Osteoblast (primary cell): Measurements from ENCODE around the gene TPSB2. TPM values are rescaled to one million over a fixed set of nuclear protein-coding genes. Genes with fewer than 3 reads are reported as not detected.
"Not testable (repeated sequence)": the region's sequence is repeated elsewhere in the genome, so short reads cannot be mapped to it uniquely, and the experiment has no call there.

Experiments used
- DNase-seq: peaks from one replicate; pipeline ENCODE4 v3.0.0; 2011; ENCODE audit warnings: low spot score, mixed read lengths; ENCODE audit not compliant: insufficient read length; ENCODE audit errors: missing footprints
- H2AFZ ChIP-seq: 2 replicates; pipeline ENCODE4 v1.6.0; 2011; ENCODE audit warnings: mild to moderate bottlenecking, low read length
- H3K27ac ChIP-seq: 2 replicates; pipeline ENCODE4 v1.5.1; 2011; ENCODE audit warnings: mild to moderate bottlenecking, low read depth, low read length, moderate library complexity
- H3K27me3 ChIP-seq: 2 replicates; pipeline ENCODE4 v1.6.0; 2012; ENCODE audit warnings: mild to moderate bottlenecking, control low read depth, inconsistent platforms, low read length, moderate library complexity; ENCODE audit not compliant: insufficient read depth
- H3K36me3 ChIP-seq: 2 replicates; pipeline ENCODE4 v1.5.1; 2011; ENCODE audit warnings: mild to moderate bottlenecking, low read length, control low read depth, moderate library complexity; ENCODE audit not compliant: insufficient read depth
- H3K4me1 ChIP-seq: 2 replicates; pipeline ENCODE4 v1.5.1; 2011; ENCODE audit warnings: mild to moderate bottlenecking, low read length, control low read depth, moderate library complexity; ENCODE audit not compliant: insufficient read depth
- H3K4me2 ChIP-seq: 2 replicates; pipeline ENCODE4 v1.6.0; 2011; ENCODE audit warnings: mild to moderate bottlenecking, low read length; ENCODE audit not compliant: insufficient read depth
- H3K4me3 ChIP-seq: fragments of 200-600 bp; sonication (generic); 3 replicates; pipeline ENCODE4 v1.5.1; 2012; ENCODE audit warnings: mild to moderate bottlenecking, low read length, inconsistent platforms; ENCODE audit not compliant: insufficient read depth
- H3K79me2 ChIP-seq: 2 replicates; pipeline ENCODE4 v1.6.0; 2012; ENCODE audit warnings: mild to moderate bottlenecking, low read length, control low read depth, inconsistent platforms; ENCODE audit not compliant: insufficient read depth
- H3K9me3 ChIP-seq: 2 replicates; pipeline ENCODE4 v1.5.1; 2011; ENCODE audit warnings: low read depth, low read length, control low read depth
- H4K20me1 ChIP-seq: 2 replicates; pipeline ENCODE4 v1.6.0; 2012; ENCODE audit warnings: mild to moderate bottlenecking, low read length, control low read depth; ENCODE audit not compliant: insufficient read depth
- total RNA-seq: library from RNA; depleted of rRNA; stranded (reverse); fragments of >200 nt; gene quantifications from 2 replicates; pipeline ENCODE4 v1.2.3, GENCODE V29; 2012
- TF ChIP-seq, protein P1 (sequence below): IDR thresholded peaks from 2 replicates; pipeline ENCODE4 v1.5.1; 2011; ENCODE audit warnings: mild to moderate bottlenecking, low read depth, low read length, moderate library complexity; ENCODE audit errors: extremely low read depth

Gene TPSB2
- total RNA-seq, 1 donor: not detected

DNA sequence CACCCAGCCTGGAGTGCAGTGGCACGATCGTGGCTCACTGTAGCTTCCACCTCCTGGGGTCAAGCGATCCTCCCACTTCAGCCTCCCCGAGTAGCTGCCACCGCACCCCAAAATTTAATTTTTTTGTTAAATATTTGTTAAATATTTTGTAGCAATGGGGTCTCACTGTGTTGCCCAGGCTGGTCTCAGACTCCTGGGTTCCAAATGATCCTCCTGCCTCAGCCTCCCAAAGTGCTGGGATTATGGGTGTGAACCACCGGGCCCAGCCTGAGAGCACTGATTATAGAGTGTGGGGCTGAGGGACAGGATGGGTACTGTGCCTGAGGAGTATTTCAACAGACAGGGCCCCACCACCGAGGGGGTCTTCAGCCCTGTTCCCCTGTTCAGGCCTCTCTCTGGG is 40.5 kb downstream of the TPSB2 start:
- no peaks in the 10 kb centered on the region for H3K79me2 ChIP-seq
- H3K27ac ChIP-seq: no peak overlapping the region
- no peaks in the 10 kb centered on the region for H3K36me3 ChIP-seq
- TF ChIP-seq, protein P1, sequence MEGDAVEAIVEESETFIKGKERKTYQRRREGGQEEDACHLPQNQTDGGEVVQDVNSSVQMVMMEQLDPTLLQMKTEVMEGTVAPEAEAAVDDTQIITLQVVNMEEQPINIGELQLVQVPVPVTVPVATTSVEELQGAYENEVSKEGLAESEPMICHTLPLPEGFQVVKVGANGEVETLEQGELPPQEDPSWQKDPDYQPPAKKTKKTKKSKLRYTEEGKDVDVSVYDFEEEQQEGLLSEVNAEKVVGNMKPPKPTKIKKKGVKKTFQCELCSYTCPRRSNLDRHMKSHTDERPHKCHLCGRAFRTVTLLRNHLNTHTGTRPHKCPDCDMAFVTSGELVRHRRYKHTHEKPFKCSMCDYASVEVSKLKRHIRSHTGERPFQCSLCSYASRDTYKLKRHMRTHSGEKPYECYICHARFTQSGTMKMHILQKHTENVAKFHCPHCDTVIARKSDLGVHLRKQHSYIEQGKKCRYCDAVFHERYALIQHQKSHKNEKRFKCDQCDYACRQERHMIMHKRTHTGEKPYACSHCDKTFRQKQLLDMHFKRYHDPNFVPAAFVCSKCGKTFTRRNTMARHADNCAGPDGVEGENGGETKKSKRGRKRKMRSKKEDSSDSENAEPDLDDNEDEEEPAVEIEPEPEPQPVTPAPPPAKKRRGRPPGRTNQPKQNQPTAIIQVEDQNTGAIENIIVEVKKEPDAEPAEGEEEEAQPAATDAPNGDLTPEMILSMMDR: no peak
- no peak overlapping the region for H3K4me2 ChIP-seq
- no peak overlapping the region for H3K4me3 ChIP-seq
- no peaks in the 10 kb centered on the region for H4K20me1 ChIP-seq
- H3K9me3 ChIP-seq: no peaks in the 10 kb centered on the region
- H3K4me1 ChIP-seq: no peaks in the 10 kb centered on the region
- no peaks in the 10 kb centered on the region for H3K27me3 ChIP-seq
- H2AFZ ChIP-seq: no peak overlapping the region
- no peak for DNase-seq

DNA sequence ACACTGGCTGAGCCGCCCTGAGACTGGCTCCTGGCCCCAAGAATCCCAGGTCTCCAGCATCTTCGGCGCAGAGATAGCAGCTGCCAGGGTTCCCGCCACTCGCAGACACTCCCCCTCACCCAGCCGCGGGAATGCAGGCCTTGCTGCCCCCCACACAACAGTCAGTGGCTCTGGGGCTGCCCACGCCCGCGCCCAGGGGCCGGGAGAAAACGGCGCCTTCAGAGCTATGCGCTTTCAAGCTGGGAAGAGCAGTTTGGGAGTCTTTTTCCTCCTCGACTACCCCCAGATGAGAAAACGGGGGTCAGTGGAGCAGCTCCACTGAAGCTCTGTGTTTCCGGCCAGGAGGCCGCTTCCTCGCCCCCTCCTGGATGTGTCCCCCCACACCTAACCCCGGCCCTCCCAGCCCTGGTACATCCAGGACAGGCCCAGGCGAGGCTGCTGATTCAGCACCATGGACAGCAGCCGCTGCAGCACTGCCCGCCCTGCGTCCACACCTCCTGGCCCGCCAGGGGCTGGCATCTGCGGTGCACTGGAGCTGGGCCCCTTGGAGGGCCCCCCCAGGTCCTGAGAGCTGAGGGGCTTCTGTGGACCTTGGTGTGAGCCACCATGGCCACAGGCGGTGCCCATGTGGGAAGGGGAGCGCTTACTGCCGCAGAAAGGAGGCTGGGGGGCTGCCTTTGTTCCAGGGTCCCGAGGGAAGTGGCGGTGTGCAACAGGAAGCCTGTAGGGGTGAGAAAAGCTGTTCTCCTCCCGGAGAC is 41.4 kb downstream of the TPSB2 start:
- TF ChIP-seq, protein P1: no peak

DNA sequence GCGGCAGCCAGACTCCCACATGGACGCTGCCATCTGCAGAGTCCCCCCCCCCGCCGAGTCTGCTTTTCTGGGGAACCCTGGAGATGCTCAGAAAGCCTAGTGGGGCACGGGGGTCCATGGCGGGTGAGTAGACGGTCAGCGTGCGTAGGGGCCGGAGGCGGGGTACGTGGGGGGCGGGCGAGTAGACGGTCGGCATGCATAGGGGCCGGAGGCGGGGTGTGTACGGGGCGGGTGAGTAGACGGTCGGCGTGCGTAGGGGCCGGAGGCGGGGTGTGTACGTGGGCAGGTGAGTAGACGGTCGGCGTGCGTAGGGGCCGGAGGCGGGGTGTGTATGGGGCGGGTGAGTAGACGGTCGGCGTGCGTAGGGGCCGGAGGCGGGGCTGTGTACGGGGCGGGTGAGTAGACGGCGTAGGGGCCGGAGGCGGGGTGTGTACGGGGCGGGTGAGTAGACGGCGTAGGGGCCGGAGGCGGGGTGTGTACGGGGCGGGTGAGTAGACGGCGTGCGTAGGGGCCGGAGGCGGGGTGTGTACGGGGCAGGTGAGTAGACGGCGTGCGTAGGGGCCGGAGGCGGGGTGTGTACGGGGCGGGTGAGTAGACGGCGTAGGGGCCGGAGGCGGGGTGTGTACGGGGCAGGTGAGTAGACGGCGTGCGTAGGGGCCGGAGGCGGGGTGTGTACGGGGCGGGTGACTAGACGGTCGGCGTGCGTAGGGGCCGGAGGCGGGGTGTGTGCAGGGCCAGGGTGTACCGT is 44.4 kb downstream of the TPSB2 start:
- not testable (repeated sequence) for H3K4me3 ChIP-seq, H3K36me3 ChIP-seq, H3K27ac ChIP-seq, H4K20me1 ChIP-seq, DNase-seq, H3K79me2 ChIP-seq, H2AFZ ChIP-seq, H3K4me2 ChIP-seq, H3K27me3 ChIP-seq, H3K9me3 ChIP-seq
- peaks cover 16% of the 10 kb centered on the region for H3K4me1 ChIP-seq

More for the DNA sequence above, 41.4 kb downstream of the TPSB2 start:
- H3K4me3 ChIP-seq: no peak overlapping the region
- H3K79me2 ChIP-seq: no peaks in the 10 kb centered on the region
- DNase-seq: peak; percentile 99
- H3K36me3 ChIP-seq: no peaks in the 10 kb centered on the region
- no peak overlapping the region for H2AFZ ChIP-seq
- no peak overlapping the region for H3K4me2 ChIP-seq
- H3K4me1 ChIP-seq: no peaks in the 10 kb centered on the region
- no peaks in the 10 kb centered on the region for H3K27me3 ChIP-seq
- H4K20me1 ChIP-seq: no peaks in the 10 kb centered on the region
- H3K9me3 ChIP-seq: no peaks in the 10 kb centered on the region
- H3K27ac ChIP-seq: no peak overlapping the region

DNA sequence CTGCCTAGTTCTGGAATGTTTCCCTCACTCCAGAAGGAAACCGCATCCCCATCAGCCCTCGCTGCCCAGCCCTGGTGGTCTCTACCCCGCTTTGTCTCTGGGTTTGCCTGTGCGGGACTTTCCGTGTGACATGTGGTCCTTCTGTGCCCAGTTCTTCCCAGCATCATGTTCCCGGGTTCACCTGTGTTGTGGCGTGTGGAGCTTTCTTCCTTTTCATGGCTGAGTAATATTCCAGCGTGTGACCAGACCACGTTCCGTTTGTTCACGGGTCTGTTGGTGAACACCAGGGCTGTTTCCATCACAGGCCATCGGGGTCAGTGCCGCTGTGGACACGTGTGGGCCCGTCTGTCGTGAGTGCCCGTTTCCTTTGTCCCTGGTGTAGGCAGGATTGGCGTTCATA is 45.0 kb downstream of the TPSB2 start:
- Histone ChIP-seq H3K4me2 (no peak overlapping the region), H2AFZ (no peak overlapping the region), H3K36me3 (no peaks in the 10 kb centered on the region), H3K27me3 (no peaks in the 10 kb centered on the region), H3K79me2 (no peaks in the 10 kb centered on the region), H3K4me3 (no peak overlapping the region), H3K27ac (no peak overlapping the region), H3K4me1 (peaks cover 16% of the 10 kb centered on the region), H4K20me1 (no peaks in the 10 kb centered on the region), H3K9me3 (no peaks in the 10 kb centered on the region)
- TF ChIP-seq, protein P1: no peak
- DNase-seq: no peak
